ENCODE measurements around the gene KCNN3.
"Not testable (repeated sequence)": the region's sequence is repeated elsewhere in the genome, so short reads cannot be mapped to it uniquely, and the experiment has no call there.

Gene KCNN3

GRCh38 chr1:154696456-154696855, 173.6 kb downstream of the KCNN3 start:
- DNase-seq = no peak

DNA sequence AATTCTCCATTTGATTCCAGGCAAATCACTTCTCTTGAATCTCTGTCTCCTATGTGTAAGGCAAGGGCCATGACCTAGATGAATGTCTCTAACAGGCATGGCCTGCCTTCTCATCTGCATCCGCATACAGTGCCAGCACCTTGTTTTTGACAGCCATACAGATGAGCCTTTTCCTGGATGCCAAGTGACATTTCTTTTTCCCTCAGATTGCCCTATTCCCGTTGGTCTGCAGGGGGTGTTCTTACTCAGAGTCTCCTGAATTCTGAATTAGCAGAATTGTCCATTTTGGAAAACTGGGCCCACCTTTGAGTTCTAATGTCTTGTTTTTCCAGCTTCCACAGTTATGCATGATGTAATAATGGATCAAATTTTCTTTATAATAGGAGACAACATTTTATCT, 174.1 kb downstream of the KCNN3 start:
- DNase-seq = no peak

- no peak for DNase-seq
Observed at GRCh38 chr1:154694995-154695394, 175.1 kb downstream of the KCNN3 start.

- no peak for DNase-seq
Observed at GRCh38 chr1:154689083-154689482, 181.0 kb downstream of the KCNN3 start.

- DNase-seq = no peak
Observed at GRCh38 chr1:154686507-154686906, 183.6 kb downstream of the KCNN3 start.

DNA sequence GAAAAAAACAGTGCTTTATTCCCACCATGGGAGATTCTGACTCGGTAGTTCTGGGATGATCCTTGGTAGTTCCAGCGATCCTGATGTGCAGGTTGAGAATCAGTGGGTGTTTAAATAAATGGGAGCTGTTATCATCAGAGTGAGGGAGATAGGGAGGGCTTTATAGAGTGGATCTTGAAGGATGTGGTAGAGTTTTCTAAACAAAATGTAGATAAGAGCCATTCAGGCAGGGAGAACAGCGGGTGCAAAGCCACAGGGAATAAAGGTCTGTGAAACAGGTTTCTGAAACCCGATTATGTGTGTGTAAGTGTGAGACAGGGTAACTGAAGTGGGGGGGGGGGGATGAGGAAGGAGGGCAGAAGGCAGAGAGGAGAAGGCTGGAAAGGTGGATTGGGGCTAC, 186.3 kb downstream of the KCNN3 start:
- DNase-seq = no peak

GRCh38 chr1:154682254-154682653, 187.8 kb downstream of the KCNN3 start:
- no peak for DNase-seq

DNA sequence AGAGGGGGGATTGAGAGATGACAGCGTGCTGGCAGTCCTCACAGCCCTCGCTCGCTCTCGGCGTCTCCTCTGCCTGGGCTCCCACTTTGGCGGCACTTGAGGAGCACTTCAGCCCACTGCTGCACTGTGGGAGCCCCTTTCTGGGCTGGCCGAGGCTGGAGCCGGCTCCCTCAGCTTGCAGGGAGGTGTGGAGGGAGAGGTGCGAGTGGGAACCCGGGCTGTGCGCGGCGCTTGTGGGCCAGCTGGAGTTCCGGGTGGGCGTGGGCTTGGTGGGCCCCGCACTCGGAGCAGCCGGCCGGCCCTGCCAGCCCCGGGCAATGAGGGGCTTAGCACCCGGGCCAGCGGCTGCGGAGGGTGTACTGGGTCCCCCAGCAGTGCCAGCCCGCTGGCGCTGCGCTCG, 192.2 kb downstream of the KCNN3 start:
- not testable (repeated sequence) for DNase-seq

GRCh38 chr1:154676847-154677246, 193.2 kb downstream of the KCNN3 start:
- not testable (repeated sequence) for DNase-seq

DNA sequence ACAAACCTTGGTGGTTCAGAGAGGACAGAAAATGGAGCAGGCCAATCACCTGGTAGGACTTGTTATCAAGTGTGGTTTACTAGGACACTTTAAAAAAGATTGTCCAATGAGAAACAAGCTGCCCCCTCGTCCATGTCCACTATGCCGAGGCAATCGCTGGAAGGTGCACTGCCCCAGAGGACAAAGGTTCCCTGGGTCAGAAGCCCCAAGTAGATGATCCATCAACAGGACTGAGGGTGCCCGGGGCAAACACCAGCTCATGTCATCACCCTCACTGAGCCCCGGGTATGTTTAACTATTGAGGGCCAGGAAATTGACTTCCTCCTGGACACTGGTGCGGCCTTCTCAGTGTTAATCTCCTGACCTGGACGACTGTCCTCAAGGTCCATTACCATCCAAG, 195.6 kb downstream of the KCNN3 start:
- DNase-seq = not testable (repeated sequence)

- DNase-seq = not testable (repeated sequence)
Observed at GRCh38 chr1:154672245-154672644, 197.8 kb downstream of the KCNN3 start.

- DNase-seq = not testable (repeated sequence)
Observed at GRCh38 chr1:154671412-154671811, 198.7 kb downstream of the KCNN3 start.

DNA sequence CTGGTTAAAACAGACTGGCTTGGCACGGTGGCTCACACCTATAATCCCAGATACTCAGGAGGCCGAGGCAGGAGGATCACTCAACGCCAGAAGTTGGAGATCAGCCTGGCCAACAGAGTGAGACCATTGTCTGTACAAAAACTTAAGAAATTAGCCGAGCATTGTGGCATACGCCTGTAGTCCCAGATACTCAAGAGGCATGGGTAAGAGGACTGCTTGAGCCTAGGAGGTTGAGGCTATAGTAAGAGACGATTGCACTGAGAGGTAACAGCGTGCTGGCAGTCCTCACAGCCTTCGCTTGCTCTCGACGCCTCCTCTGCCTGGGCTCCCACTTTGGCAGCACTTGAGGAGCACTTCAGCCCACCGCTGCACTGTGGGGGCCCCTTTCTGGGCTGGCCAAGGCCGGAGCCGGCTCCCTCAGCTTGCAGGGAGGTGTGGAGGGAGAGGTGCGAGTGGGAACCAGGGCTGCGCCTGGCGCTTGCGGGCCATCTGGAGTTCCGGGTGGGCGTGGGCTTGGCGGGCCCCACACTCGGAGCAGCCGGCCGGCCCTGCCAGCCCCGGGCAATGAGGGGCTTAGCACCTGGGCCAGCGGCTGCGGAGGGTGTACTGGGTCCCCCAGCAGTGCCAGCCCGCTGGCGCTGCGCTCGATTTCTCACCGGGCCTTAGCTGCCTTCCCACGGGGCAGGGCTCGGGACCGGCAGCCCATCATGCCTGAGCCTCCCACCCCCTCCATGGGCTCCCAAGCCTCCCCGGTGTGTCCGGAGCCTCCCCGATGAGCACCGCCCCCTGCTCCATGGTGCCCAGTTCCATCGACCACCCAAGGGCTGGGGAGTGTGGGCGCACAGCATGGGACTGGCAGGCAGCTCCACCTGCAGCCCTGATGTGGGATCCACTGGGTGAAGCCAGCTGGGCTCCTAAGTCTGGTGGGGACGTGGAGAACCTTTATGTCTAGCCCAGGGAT, 199.5 kb downstream of the KCNN3 start:
- DNase-seq = not testable (repeated sequence)

DNA sequence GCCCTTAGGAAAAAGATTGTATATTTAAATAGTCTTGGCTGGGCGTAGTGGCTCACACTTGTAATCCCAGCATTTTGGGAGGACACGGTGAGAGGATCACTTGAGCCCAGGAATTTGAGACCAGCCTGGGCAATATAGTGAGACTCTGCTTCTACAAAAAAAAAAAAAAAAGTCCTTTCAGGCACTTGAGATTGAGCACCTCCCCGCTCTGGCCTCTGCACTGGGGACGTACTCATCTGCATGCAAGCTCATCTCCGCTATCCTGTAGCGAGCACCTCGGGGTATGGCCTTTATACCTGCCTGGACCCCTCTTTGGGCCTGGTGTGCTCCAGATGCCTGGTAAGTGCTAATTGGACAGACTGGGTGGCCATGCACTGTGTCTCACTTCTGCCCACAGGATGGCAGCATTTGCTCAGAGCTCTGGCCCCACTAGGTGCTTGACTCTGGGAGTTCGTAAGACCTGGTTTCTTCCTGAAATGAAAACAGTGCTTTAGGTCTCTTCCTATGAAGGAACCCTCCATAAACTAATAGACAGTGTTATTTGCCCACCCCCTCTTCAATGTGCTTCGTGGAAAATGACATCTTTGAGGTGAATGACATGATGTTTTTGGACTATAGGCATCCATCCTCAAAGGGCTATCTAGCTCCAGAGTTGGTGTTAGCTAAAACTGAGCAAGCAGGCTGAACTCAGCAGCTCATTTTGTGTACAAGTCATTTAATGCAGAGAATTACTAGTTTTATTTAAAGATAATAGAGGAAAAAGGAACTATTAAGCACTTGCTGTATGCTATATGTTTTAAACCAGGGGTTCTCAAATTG, 200.4 kb downstream of the KCNN3 start:
- peak; percentile 31 to 80 (median 51) for DNase-seq

GRCh38 chr1:154666051-154666790, 203.9 kb downstream of the KCNN3 start:
- DNase-seq = no peak

- DNase-seq = no peak
Observed at GRCh38 chr1:154664331-154665002, 205.6 kb downstream of the KCNN3 start.

DNA sequence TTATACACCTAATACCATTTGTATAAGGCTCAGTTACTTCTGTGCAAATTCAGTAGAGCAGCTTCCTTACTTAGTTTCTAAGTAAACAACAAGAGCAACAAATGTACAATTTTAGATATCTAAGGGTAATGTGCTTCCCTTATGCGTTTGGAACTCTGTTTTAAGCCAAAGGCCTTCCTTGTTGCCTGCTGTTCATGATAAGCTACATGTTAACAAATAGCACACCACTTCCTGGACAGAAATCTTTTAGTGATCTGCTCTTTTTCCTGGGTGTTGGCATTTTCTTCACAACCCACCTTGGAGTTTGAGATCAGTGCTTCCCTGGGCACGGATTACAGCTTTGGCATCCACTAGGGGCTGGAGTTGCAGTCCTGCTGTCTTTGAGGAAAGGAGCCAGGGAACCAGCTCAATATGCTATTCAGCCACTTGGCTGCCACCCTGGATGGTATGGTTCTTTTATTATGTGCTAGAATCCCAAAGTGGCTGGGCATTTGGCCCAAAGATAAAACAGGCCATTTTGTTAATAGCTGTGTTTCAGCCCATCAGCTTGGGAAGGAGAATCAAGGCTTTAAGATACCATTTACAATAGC, 206.5 kb downstream of the KCNN3 start:
- DNase-seq = no peak

DNA sequence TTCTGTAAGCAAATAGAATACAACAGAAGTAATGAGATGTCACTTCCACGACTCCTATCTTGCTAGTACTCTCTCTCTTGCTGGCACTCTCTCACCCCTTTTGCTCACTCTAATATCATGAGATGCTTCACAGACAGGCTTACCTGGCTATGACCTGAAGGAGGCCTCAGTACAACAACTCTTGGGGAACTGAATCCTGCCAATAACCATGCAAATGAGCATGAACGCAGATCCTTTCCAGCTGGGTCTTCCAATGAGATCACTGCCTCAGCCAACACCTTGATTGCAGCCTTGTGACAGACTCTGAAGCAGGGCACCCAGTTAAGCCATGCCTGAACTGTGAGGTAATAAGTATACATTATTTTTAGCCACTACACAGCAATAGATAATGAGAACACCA, 209.0 kb downstream of the KCNN3 start:
- DNase-seq = no peak

GRCh38 chr1:154659823-154660592, 210.1 kb downstream of the KCNN3 start:
- no peak for DNase-seq

DNA sequence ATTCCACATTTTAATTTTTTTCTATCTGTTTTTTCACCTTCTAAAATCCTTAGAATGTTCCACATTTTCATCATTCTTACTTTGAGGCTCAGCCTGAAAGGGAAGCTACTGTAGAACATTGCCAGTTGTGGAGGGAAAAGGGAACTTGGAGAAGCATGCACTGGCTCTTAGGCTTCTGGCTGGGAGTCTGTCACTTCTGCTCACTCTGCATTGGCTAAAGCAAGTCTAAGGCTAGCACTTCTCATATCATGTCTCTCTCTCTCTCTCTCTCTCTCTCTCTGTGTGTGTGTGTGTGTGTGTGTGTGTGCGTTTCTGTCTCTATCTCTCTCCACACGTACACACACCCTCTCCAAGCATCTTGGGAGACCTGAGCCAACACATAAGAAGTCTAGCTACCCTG, 212.5 kb downstream of the KCNN3 start:
- DNase-seq = no peak

DNA sequence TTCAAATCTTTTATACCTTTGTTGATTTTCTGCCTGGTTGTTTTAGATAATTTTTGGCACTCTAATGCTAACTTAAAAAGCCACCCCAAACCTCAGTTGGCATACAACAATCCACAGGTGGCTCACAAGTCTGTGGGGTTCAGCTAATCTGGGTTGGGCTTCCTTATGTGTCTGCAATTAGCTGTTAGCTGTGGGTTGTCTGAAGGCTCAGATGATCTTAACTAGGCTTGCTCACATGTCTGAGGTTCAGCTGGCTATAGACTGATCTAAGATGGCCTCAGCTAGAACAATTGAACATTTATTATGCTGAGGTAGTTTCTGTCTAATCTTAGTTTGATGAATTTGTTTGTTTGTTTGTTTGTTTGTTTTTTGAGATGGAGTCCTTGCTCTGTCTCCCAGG, 217.2 kb downstream of the KCNN3 start:
- DNase-seq = no peak

Data from T-helper 1 cell (primary cell).